K562 (cell line): ENCODE data around the gene PRRT2. TPM values are rescaled to one million over a fixed set of nuclear protein-coding genes. Genes with fewer than 3 reads are reported as not detected.

Experiments used
- ATAC-seq: fragments of 200-7000 bp; cut with Tn5 transposase; 3 replicates; pipeline ENCODE4 v1.9.1; 2020; ENCODE audit warnings: moderate library complexity
- BruUV-seq: library from RNA; stranded (reverse); fragments of 400-500 nt; replicated peaks from 2 replicates; lab custom pipeline; 2021; lab: Mats Ljungman, UMichigan
- CTCF ChIA-PET: fragments of 300-600 bp; formaldehyde crosslinking; extraction: SDS; loops from one replicate; lab custom pipeline; 2021; ENCODE audit warnings: low intra/inter-chr PET ratio; lab: Yijun Ruan, JAX
- POLR2A ChIA-PET: fragments of 300-600, 350-650 bp; sonication (Branson Sonifier 250); formaldehyde crosslinking; extraction: SDS; loops from one replicate; lab custom pipeline; 2021; ENCODE audit warnings: antibody characterized with exemption, inconsistent platforms; lab: Yijun Ruan, JAX
- DNase-seq, 4 experiments: peaks; one replicate each; pipeline versions ENCODE4 v3.0.0 to v3.0.0-alpha.2; 2011 to 2018; ENCODE audit warnings: low spot score in 3 of 4, mixed read lengths in 3 of 4; ENCODE audit errors: extremely low read depth in 1 of 4
- FAIRE-seq: peaks from 2 replicates; lab custom pipeline; 2011; peaks lifted over from hg19 to GRCh38; lab: Jason Lieb, UNC
- H2AFZ ChIP-seq: 2 replicates; pipeline ENCODE4 v1.6.0; 2011; ENCODE audit warnings: low read depth, low read length, control low read depth, inconsistent platforms
- H3K27ac ChIP-seq: fragments of 200-600 bp; 3 replicates; pipeline ENCODE4 v1.8.0; 2011; ENCODE audit warnings: low read depth, mild to moderate bottlenecking, control low read depth, inconsistent platforms, low read length, moderate library complexity, mixed read lengths; ENCODE audit errors: extremely low read depth
- H3K27me3 ChIP-seq, 2 experiments: fragments of 300-600 bp in 1 of 2; 2 replicates in 1 of 2; 3 replicates in 1 of 2; pipeline versions ENCODE4 v1.6.0 to v1.8.0; 2011; ENCODE audit warnings: inconsistent platforms in 2 of 2, low read length in 2 of 2, mild to moderate bottlenecking in 1 of 2, mixed read lengths in 1 of 2, moderate library complexity in 1 of 2; ENCODE audit not compliant: control insufficient read depth in 2 of 2, insufficient read depth in 2 of 2
- H3K36me3 ChIP-seq: fragments of 300-600 bp; 3 replicates; pipeline ENCODE4 v1.8.0; 2011; ENCODE audit warnings: mild to moderate bottlenecking, low read length, inconsistent platforms; ENCODE audit not compliant: control insufficient read depth, insufficient read depth
- H3K4me1 ChIP-seq, 2 experiments: fragments of 200-600 bp in 1 of 2; replicated peaks in 1 of 2; 2 replicates in 1 of 2; 3 replicates in 1 of 2; pipeline versions ENCODE4 v1.5.1 to v1.8.0; 2011; ENCODE audit warnings: inconsistent platforms in 2 of 2, low read length in 2 of 2, mild to moderate bottlenecking in 1 of 2, mixed read lengths in 1 of 2, moderate library complexity in 1 of 2; ENCODE audit not compliant: control insufficient read depth in 2 of 2, insufficient read depth in 2 of 2
- H3K4me2 ChIP-seq: 2 replicates; pipeline ENCODE4 v1.6.1; 2011; ENCODE audit warnings: low read length, control low read depth, inconsistent platforms, mixed read lengths; ENCODE audit not compliant: insufficient read depth
- H3K4me3 ChIP-seq: fragments of 200-600 bp; sonication (generic), shearing (Covaris generic); 2 replicates; pipeline ENCODE4 v1.5.1; 2016; ENCODE audit warnings: control low read depth, inconsistent platforms
- H3K79me2 ChIP-seq: fragments of 200-600 bp; 3 replicates; pipeline ENCODE4 v1.8.0; 2011; ENCODE audit warnings: low read length, inconsistent platforms; ENCODE audit not compliant: control insufficient read depth, insufficient read depth
- H3K9ac ChIP-seq, 2 experiments: 2 replicates each; pipeline versions ENCODE4 v1.6.0 to v1.6.1; 2011; ENCODE audit warnings: low read depth in 2 of 2, low read length in 2 of 2, control low read depth in 1 of 2, inconsistent platforms in 1 of 2, mild to moderate bottlenecking in 1 of 2, mixed read lengths in 1 of 2; ENCODE audit not compliant: insufficient read depth in 1 of 2
- H3K9me1 ChIP-seq: one replicate; pipeline ENCODE4 v1.6.0; 2011; ENCODE audit warnings: inconsistent platforms, mild to moderate bottlenecking, low read length, moderate library complexity; ENCODE audit not compliant: control insufficient read depth, insufficient read depth
- H3K9me3 ChIP-seq: replicated peaks from 2 replicates; pipeline ENCODE4 v1.5.1; 2011; ENCODE audit warnings: low read depth, low read length, inconsistent platforms; ENCODE audit not compliant: control insufficient read depth, insufficient read depth
- H4K20me1 ChIP-seq: replicated peaks from 2 replicates; pipeline ENCODE4 v1.6.1; 2011; ENCODE audit warnings: low read length, inconsistent platforms, mixed read lengths; ENCODE audit not compliant: control insufficient read depth, insufficient read depth
- ATF4 ChIP-seq: fragments of 450-650 bp; formaldehyde crosslinking; IDR thresholded peaks from 2 replicates; pipeline ENCODE4 v1.4.0; 2022; ENCODE audit warnings: mild to moderate bottlenecking, moderate library complexity
- BCOR ChIP-seq: fragments of 450-650 bp; IDR thresholded peaks from 2 replicates; pipeline ENCODE4 v1.6.1; 2016
- ELF4 ChIP-seq: fragments of 450-650 bp; formaldehyde crosslinking; IDR thresholded peaks from 2 replicates; pipeline ENCODE4 v1.4.0; 2022; ENCODE audit warnings: missing genetic modification characterization
- ILF3 ChIP-seq: fragments of 450-650 bp; IDR thresholded peaks from 2 replicates; pipeline ENCODE4 v1.6.1; 2018; ENCODE audit warnings: antibody characterized with exemption, mild to moderate bottlenecking, moderate library complexity, borderline replicate concordance
- NFYB ChIP-seq: IDR thresholded peaks from 2 replicates; pipeline ENCODE4 v1.6.1; 2011; ENCODE audit warnings: mild to moderate bottlenecking, moderate library complexity; ENCODE audit not compliant: insufficient read length; ENCODE audit errors: extremely low read depth
- RBM15 ChIP-seq: fragments of 200-400 bp; formaldehyde crosslinking; IDR thresholded peaks from 2 replicates; pipeline ENCODE4 v1.6.1; 2018; ENCODE audit warnings: mild to moderate bottlenecking, low read length, moderate library complexity; ENCODE audit not compliant: insufficient read depth
- TSC22D4 ChIP-seq: fragments of 450-650 bp; IDR thresholded peaks from 2 replicates; pipeline ENCODE4 v1.6.1; 2016; ENCODE audit warnings: missing genetic modification characterization, missing biosample characterization, control low read depth
- ZBTB5 ChIP-seq: fragments of 450-650 bp; IDR thresholded peaks from 2 replicates; pipeline ENCODE4 v1.6.1; 2017; ENCODE audit warnings: antibody characterized with exemption
- ZKSCAN3 ChIP-seq: fragments of 250-450 bp; sonication (Bioruptor Pico); IDR thresholded peaks from 2 replicates; pipeline ENCODE4 v1.4.0; 2020
- ZNF24 ChIP-seq: fragments of 450-650 bp; IDR thresholded peaks from 2 replicates; pipeline ENCODE4 v1.6.1; 2016
- ZNF79 ChIP-seq: fragments of 250-450 bp; sonication (Bioruptor Pico); IDR thresholded peaks from 2 replicates; pipeline ENCODE4 v1.4.0; 2020; ENCODE audit warnings: low read depth, mild to moderate bottlenecking, moderate library complexity
- WGBS: fragments of 100-300 bp; shearing (Covaris generic); methylation state at CpG from one replicate; pipeline ENCODE4 v1.1.6; 2016; ENCODE audit warnings: low coverage, mixed read lengths; ENCODE audit not compliant: insufficient coverage; ENCODE audit errors: missing lambda C conversion rate; 5-methylcytosine and 5-hydroxymethylcytosine counted together
- in situ Hi-C: fragments of 300-500 bp; cut with MboI; formaldehyde crosslinking; loops from 4 replicates; pipeline ENCODE4 v1.15.0; 2018; ENCODE audit warnings: inconsistent platforms, mixed read lengths
- intact Hi-C: fragments of 100-400 bp; cut with micrococcal nuclease; formaldehyde crosslinking; loops from 2 replicates; pipeline ENCODE4 v1.14.2; 2022
- polyA plus RNA-seq, 8 experiments: library from polyadenylated mRNA; depleted of rRNA in 4 of 8; stranded (reverse) in 5 of 8; unstranded in 3 of 8; fragments of >200 nt; fragmentation: Nextera tagmentation in 2 of 8; fragmentation: Illumina TruSeq in 1 of 8; extraction: Ambion mirVana in 2 of 8; extraction: Trizol in 1 of 8; gene quantifications; 2 replicates each; pipeline versions ENCODE4 v1.2.1 to v1.2.3, GENCODE V29; 2011 to 2014; ENCODE audit warnings: inconsistent platforms in 1 of 8, missing spikeins in 1 of 8
- total RNA-seq, 7 experiments: library from RNA; depleted of rRNA in 6 of 7; stranded (reverse); fragments of >200 nt in 6 of 7; fragmentation: Illumina TruSeq in 2 of 7; extraction: Trizol in 2 of 7; gene quantifications; 2 replicates each; pipeline versions ENCODE4 v1.2.1 to v1.2.3, GENCODE V29; 2011 to 2021; ENCODE audit warnings: low replicate concordance in 1 of 7

Gene PRRT2
- total and polyA plus RNA-seq, 9 of the 15 experiments (the other 6 are each of a cell fraction or from before 2014, with no cell fraction given) = 0.11 to 1.0 (median 0.42) TPM; not detected in 2

- in situ Hi-C loops (no loop called here), intact Hi-C loops (no loop called here)
- DNase-seq (no peak), ATAC-seq (no peak), FAIRE-seq (no peak)
- Histone ChIP-seq H3K9me3 (no peaks in the 10 kb centered on the region), H3K4me3 (no peak overlapping the region), H3K27ac (no peak overlapping the region), H2AFZ (no peak overlapping the region), H3K4me2 (no peak overlapping the region), H3K27me3 (no peaks in the 10 kb centered on the region), H3K4me1 (peaks cover 4 to 9% of the 10 kb centered on the region in 2 experiments; a peak in 3 of 5 replicates), H4K20me1 (no peaks in the 10 kb centered on the region), H3K79me2 (no peaks in the 10 kb centered on the region), H3K9ac (no peak overlapping the region), H3K36me3 (no peaks in the 10 kb centered on the region), H3K9me1 (no peaks in the 10 kb centered on the region)
- WGBS = 36% methylated on average over 7 of the region's 7 CpGs
- ChIA-PET POLR2A (interaction anchor here (0.6 kb wide), 2 partner anchors 74 to 568 kb away, joined by 3 read pairs; no protein-coding TSS in a partner anchor), CTCF (no interaction called here)
- no TSS peak for BruUV-seq
- TF ChIP-seq NFYB = peak; percentile 9
- no peak for TF ChIP-seq ATF4 (CRISPR knock-in tag)
These were observed 40.7 kb downstream of the PRRT2 start for GRCh38 chr16:29852654-29853053.

- Histone ChIP-seq H3K9me1 (no peaks in the 10 kb centered on the region), H3K4me1 (peaks cover 4% of the 10 kb centered on the region in 2 experiments; a peak in 2 of 5 replicates), H4K20me1 (no peaks in the 10 kb centered on the region), H3K9me3 (no peaks in the 10 kb centered on the region), H3K79me2 (no peaks in the 10 kb centered on the region), H3K4me2 (no peak overlapping the region), H3K27ac (no peak overlapping the region), H3K4me3 (no peak overlapping the region), H3K36me3 (peaks cover 13% of the 10 kb centered on the region; the same call in 1 of the 3 replicates), H2AFZ (no peak overlapping the region), H3K9ac (no peak overlapping the region), H3K27me3 (no peaks in the 10 kb centered on the region)
- ATAC-seq (peak; percentile 25; the same call in 1 of the 3 replicates), DNase-seq (no peak), FAIRE-seq (no peak)
- POLR2A ChIA-PET = interaction anchor here (0.6 to 0.9 kb wide), 3 partner anchors 9 to 1096 kb away, joined by 3 to 6 read pairs (median 4); partner anchors contain the start of gene CDIPT
- intact Hi-C loops (no loop called here), in situ Hi-C loops (no loop called here)
- 36% methylated on average over 5 of the region's 5 CpGs for WGBS
- no TSS peak for BruUV-seq
- CTCF ChIA-PET = no interaction called here
- TF ChIP-seq ZNF79 (CRISPR knock-in tag) = no peak
- no peak for TF ChIP-seq TSC22D4 (tag)
- no peak for TF ChIP-seq ELF4 (CRISPR knock-in tag)
- no peak for TF ChIP-seq ZKSCAN3 (CRISPR knock-in tag)
- TF ChIP-seq ZNF24 = no peak
- no peak for TF ChIP-seq ZBTB5
- TF ChIP-seq RBM15 = no peak
- TF ChIP-seq BCOR = no peak
- TF ChIP-seq ILF3 = no peak
These were observed 42.6 kb downstream of the PRRT2 start for GRCh38 chr16:29854520-29855100.
